IMR-90 (cell line): ENCODE results near the gene SGMS1. TPM values are rescaled to one million over a fixed set of nuclear protein-coding genes. Genes with fewer than 3 reads are reported as not detected.

ENCODE experiments used
- ATAC-seq: fragments of 200-7000 bp; cut with Tn5 transposase; 2 replicates; pipeline ENCODE4 v1.9.1; 2020; ENCODE audit warnings: low read depth, mild to moderate bottlenecking, moderate library complexity
- BruUV-seq: library from RNA; stranded (reverse); fragments of 400-500 nt; replicated peaks from 2 replicates; lab custom pipeline; 2021; lab: Mats Ljungman, UMichigan
- CTCF ChIA-PET: fragments of 300-600 bp; formaldehyde crosslinking; extraction: SDS; loops from one replicate; lab custom pipeline; 2021; ENCODE audit warnings: antibody characterized with exemption; lab: Yijun Ruan, JAX
- POLR2A ChIA-PET: fragments of 300-600 bp; sonication (Branson Sonifier 250); formaldehyde crosslinking; loops from one replicate; lab custom pipeline; 2022; ENCODE audit warnings: antibody characterized with exemption; ENCODE audit not compliant: unreplicated experiment; lab: Charles Lee
- DNase-seq: peaks from one replicate; pipeline ENCODE4 v3.0.0; 2013
- H2AFZ ChIP-seq: replicated peaks from 2 replicates; pipeline ENCODE3; 2013; ENCODE audit warnings: low read length, mild to moderate bottlenecking; ENCODE audit not compliant: poor library complexity
- H2AK5ac ChIP-seq: 2 replicates; pipeline ENCODE4 v1.6.1; 2013; ENCODE audit warnings: low read depth, low read length, inconsistent platforms
- H2AK9ac ChIP-seq: replicated peaks from 2 replicates; pipeline ENCODE3; 2013; ENCODE audit warnings: mild to moderate bottlenecking, low read depth, low read length, moderate library complexity; ENCODE audit not compliant: poor library complexity
- H2BK120ac ChIP-seq: 2 replicates; pipeline ENCODE4 v1.6.1; 2013; ENCODE audit warnings: low read depth, low read length, inconsistent platforms
- H2BK15ac ChIP-seq: 3 replicates; pipeline ENCODE4 v1.6.1; 2013; ENCODE audit warnings: low read depth, low read length, inconsistent platforms
- H2BK20ac ChIP-seq: 2 replicates; pipeline ENCODE4 v1.6.1; 2013; ENCODE audit warnings: low read depth, mild to moderate bottlenecking, inconsistent platforms, low read length, moderate library complexity
- H2BK5ac ChIP-seq: 2 replicates; pipeline ENCODE4 v1.6.1; 2013; ENCODE audit warnings: mild to moderate bottlenecking, low read depth, low read length, inconsistent platforms; ENCODE audit not compliant: poor library complexity, severe bottlenecking
- H3K14ac ChIP-seq: replicated peaks from 2 replicates; pipeline ENCODE4 v1.6.1; 2013; ENCODE audit warnings: low read depth, low read length, inconsistent platforms
- H3K18ac ChIP-seq: 2 replicates; pipeline ENCODE4 v1.6.1; 2013; ENCODE audit warnings: low read depth, low read length, control low read depth
- H3K23ac ChIP-seq: 2 replicates; pipeline ENCODE4 v1.6.1; 2013; ENCODE audit warnings: low read depth, low read length, inconsistent platforms
- H3K27ac ChIP-seq: 2 replicates; pipeline ENCODE4 v1.5.1; 2013; ENCODE audit warnings: mild to moderate bottlenecking, control low read depth, low read length; ENCODE audit not compliant: insufficient read depth
- H3K27me3 ChIP-seq: 2 replicates; pipeline ENCODE4 v1.6.1; 2013; ENCODE audit warnings: low read length; ENCODE audit not compliant: control insufficient read depth, insufficient read depth
- H3K36me3 ChIP-seq: 2 replicates; pipeline ENCODE4 v1.6.1; 2013; ENCODE audit warnings: low read length, mixed read lengths; ENCODE audit not compliant: control insufficient read depth, insufficient read depth
- H3K4ac ChIP-seq: 2 replicates; pipeline ENCODE4 v1.6.1; 2013; ENCODE audit warnings: low read depth, low read length, inconsistent platforms
- H3K4me1 ChIP-seq: 2 replicates; pipeline ENCODE4 v1.6.1; 2013; ENCODE audit warnings: low read length, mixed read lengths; ENCODE audit not compliant: control insufficient read depth, insufficient read depth
- H3K4me2 ChIP-seq: 2 replicates; pipeline ENCODE4 v1.6.1; 2013; ENCODE audit warnings: low read depth, mild to moderate bottlenecking, control low read depth, low read length, moderate library complexity
- H3K4me3 ChIP-seq: 2 replicates; pipeline ENCODE4 v1.5.1; 2013; ENCODE audit warnings: low read depth, mild to moderate bottlenecking, control low read depth, low read length, moderate library complexity; ENCODE audit not compliant: insufficient read depth
- H3K56ac ChIP-seq: 2 replicates; pipeline ENCODE4 v1.6.1; 2013; ENCODE audit warnings: low read length, inconsistent platforms; ENCODE audit not compliant: insufficient read depth; ENCODE audit errors: extremely low read depth
- H3K79me1 ChIP-seq, 2 experiments: 2 replicates each; pipeline ENCODE4 v1.6.1; 2013; ENCODE audit warnings: low read length in 2 of 2, inconsistent platforms in 1 of 2, low read depth in 1 of 2
- H3K9ac ChIP-seq: 2 replicates; pipeline ENCODE4 v1.6.1; 2013; ENCODE audit warnings: low read depth, low read length, control low read depth
- H3K9me1 ChIP-seq: 2 replicates; pipeline ENCODE4 v1.6.1; 2013; ENCODE audit warnings: low read length, inconsistent platforms; ENCODE audit not compliant: insufficient read depth
- H3K9me3 ChIP-seq: 2 replicates; pipeline ENCODE4 v1.6.1; 2013; ENCODE audit warnings: low read length; ENCODE audit not compliant: control insufficient read depth, insufficient read depth
- H4K20me1 ChIP-seq: 2 replicates; pipeline ENCODE4 v1.6.1; 2013; ENCODE audit warnings: low read length, inconsistent platforms; ENCODE audit not compliant: insufficient read depth
- H4K5ac ChIP-seq: 2 replicates; pipeline ENCODE4 v1.6.1; 2013; ENCODE audit warnings: mild to moderate bottlenecking, low read depth, low read length, control low read depth
- H4K8ac ChIP-seq, 2 experiments: 2 replicates each; pipeline ENCODE4 v1.6.1; 2013; ENCODE audit warnings: low read depth in 2 of 2, low read length in 2 of 2, control low read depth in 1 of 2, inconsistent platforms in 1 of 2
- H4K91ac ChIP-seq: 2 replicates; pipeline ENCODE4 v1.6.1; 2013; ENCODE audit warnings: low read depth, low read length, inconsistent platforms; ENCODE audit not compliant: insufficient read depth
- BHLHE40 ChIP-seq: fragments of 150-350 bp; IDR thresholded peaks from 2 replicates; pipeline ENCODE4 v1.6.1; 2016; ENCODE audit warnings: mild to moderate bottlenecking, low read depth, low read length
- CEBPB ChIP-seq: IDR thresholded peaks from 2 replicates; pipeline ENCODE4 v1.6.1; 2012; ENCODE audit warnings: low read depth, low read length, improper control_type of control experiment
- CHD1 ChIP-seq: IDR thresholded peaks from 2 replicates; pipeline ENCODE4 v1.6.1; 2012; ENCODE audit warnings: low read depth, low read length, improper control_type of control experiment
- CTCF ChIP-seq: conservative IDR thresholded peaks from 2 replicates; pipeline ENCODE4 v1.5.1; 2012; ENCODE audit warnings: mild to moderate bottlenecking, low read depth, low read length, improper control_type of control experiment
- ELK1 ChIP-seq: fragments of 150-350 bp; IDR thresholded peaks from 2 replicates; pipeline ENCODE4 v1.6.1; 2016; ENCODE audit warnings: low read depth, mild to moderate bottlenecking, low read length, moderate library complexity, borderline replicate concordance
- FOS ChIP-seq: fragments of 150-350 bp; IDR thresholded peaks from 2 replicates; pipeline ENCODE4 v1.6.1; 2016; ENCODE audit warnings: low read depth, low read length
- MAFK ChIP-seq: IDR thresholded peaks from 2 replicates; pipeline ENCODE4 v1.6.1; 2012; ENCODE audit warnings: low read depth, low read length, improper control_type of control experiment
- MAZ ChIP-seq: IDR thresholded peaks from 2 replicates; pipeline ENCODE4 v1.6.1; 2012; ENCODE audit warnings: low read depth, mild to moderate bottlenecking, low read length, improper control_type of control experiment, moderate library complexity, borderline replicate concordance
- MXI1 ChIP-seq: IDR thresholded peaks from 2 replicates; pipeline ENCODE4 v1.6.1; 2012; ENCODE audit warnings: low read depth, mild to moderate bottlenecking, low read length, moderate library complexity, borderline replicate concordance
- NFE2L2 ChIP-seq: fragments of 150-350 bp; IDR thresholded peaks from 2 replicates; pipeline ENCODE4 v1.6.1; 2016; ENCODE audit warnings: low read depth, mild to moderate bottlenecking, low read length
- POLR2A ChIP-seq: IDR thresholded peaks from 2 replicates; pipeline ENCODE4 v1.6.1; 2012; ENCODE audit warnings: mild to moderate bottlenecking, low read depth, low read length
- RAD21 ChIP-seq: IDR thresholded peaks from 2 replicates; pipeline ENCODE4 v1.6.1; 2012; ENCODE audit warnings: low read length, improper control_type of control experiment
- RCOR1 ChIP-seq: IDR thresholded peaks from 2 replicates; pipeline ENCODE4 v1.6.1; 2012; ENCODE audit warnings: mild to moderate bottlenecking, low read length, improper control_type of control experiment; ENCODE audit not compliant: insufficient replicate concordance
- RFX5 ChIP-seq: IDR thresholded peaks from 2 replicates; pipeline ENCODE4 v1.8.0; 2012; ENCODE audit warnings: low read depth, mild to moderate bottlenecking, low read length, moderate library complexity
- SMC3 ChIP-seq: fragments of 150-350 bp; IDR thresholded peaks from 2 replicates; pipeline ENCODE4 v1.6.1; 2016; ENCODE audit warnings: low read depth, mild to moderate bottlenecking, antibody characterized with exemption, low read length, moderate library complexity
- USF2 ChIP-seq: fragments of 150-350 bp; IDR thresholded peaks from 2 replicates; pipeline ENCODE4 v1.6.1; 2017; ENCODE audit warnings: mild to moderate bottlenecking, antibody characterized with exemption, low read length, low read depth
- WGBS, 2 experiments: methylation state at CpG; one replicate each; pipeline versions ENCODE4 v1.1.5 to v1.1.7; 2013; ENCODE audit warnings: missing lambda C conversion rate in 2 of 2; ENCODE audit not compliant: insufficient read length in 1 of 2; ENCODE audit errors: extremely low coverage in 2 of 2; 5-methylcytosine and 5-hydroxymethylcytosine counted together
- dilution Hi-C: fragments of 300-500 bp; cut with HindIII; formaldehyde crosslinking; loops from one replicate; pipeline ENCODE4 v1.14.3; 2018; ENCODE audit warnings: low sequenced_read_pairs; ENCODE audit not compliant: unreplicated experiment
- in situ Hi-C: fragments of 300-500 bp; cut with MboI; formaldehyde crosslinking; loops from 3 replicates; pipeline ENCODE4 v1.14.3; 2019; ENCODE audit warnings: low sequenced_read_pairs, inconsistent platforms, mixed read lengths
- intact Hi-C: fragments of 100-400 bp; cut with micrococcal nuclease; formaldehyde crosslinking; loops from 2 replicates; pipeline ENCODE4 v1.10.0; 2022
- polyA plus RNA-seq, 3 experiments: library from polyadenylated mRNA; depleted of rRNA; stranded (reverse); fragments of >200 nt; gene quantifications; 2 replicates each; pipeline ENCODE4 v1.2.3, GENCODE V29; 2012; ENCODE audit warnings: low replicate concordance in 1 of 3
- total RNA-seq: library from RNA; depleted of rRNA; stranded (reverse); fragments of >200 nt; gene quantifications from 2 replicates; pipeline ENCODE4 v1.2.3, GENCODE V29; 2012

Gene SGMS1
- total and polyA plus RNA-seq, 2 of the 4 experiments (the other 2 are of a cell fraction): 9.8 to 30.8 TPM

- Histone ChIP-seq H3K23ac (no peak overlapping the region), H2AK5ac (no peak overlapping the region), H3K4me2 (no peak overlapping the region), H4K8ac (no peak overlapping the region), H3K14ac (no peak overlapping the region), H3K27ac (no peak overlapping the region), H3K9ac (no peak overlapping the region), H2AFZ (no peak overlapping the region), H3K18ac (no peak overlapping the region), H3K79me1 (peaks cover 0 to 25% of the 10 kb centered on the region in 2 experiments; a peak in 2 of 4 replicates), H2BK120ac (no peak overlapping the region), H3K4me3 (no peak overlapping the region), H4K5ac (no peak overlapping the region), H3K4ac (no peak overlapping the region), H3K36me3 (peaks cover 3% of the 10 kb centered on the region; the same call in 1 of the 2 replicates), H2AK9ac (no peak overlapping the region), H2BK5ac (no peak overlapping the region), H3K27me3 (no peaks in the 10 kb centered on the region), H2BK20ac (no peak overlapping the region), H3K9me1 (peaks cover 7% of the 10 kb centered on the region), H3K56ac (no peak overlapping the region), H3K4me1 (peaks cover 11% of the 10 kb centered on the region), H4K20me1 (peaks cover 9% of the 10 kb centered on the region), H4K91ac (no peak overlapping the region), H3K9me3 (no peaks in the 10 kb centered on the region), H2BK15ac (no peak overlapping the region)
- POLR2A ChIA-PET: no interaction called here
- TF ChIP-seq MAZ: no peak
- TF ChIP-seq RFX5: no peak
- TF ChIP-seq USF2: no peak
- TF ChIP-seq CEBPB: no peak
- no peak for TF ChIP-seq SMC3
- TF ChIP-seq RCOR1: no peak
- TF ChIP-seq CTCF: no peak
- TF ChIP-seq ELK1: no peak
- no peak for TF ChIP-seq POLR2A
- no peak for TF ChIP-seq RAD21
- no peak for TF ChIP-seq FOS
- TF ChIP-seq MXI1: no peak
- no peak for TF ChIP-seq NFE2L2
- no peak for TF ChIP-seq MAFK
- TF ChIP-seq BHLHE40: no peak
- no peak for TF ChIP-seq CHD1
- CTCF ChIA-PET: interaction anchor here (0.6 kb wide), 1 partner anchor 14 kb away, joined by 3 read pairs; no protein-coding TSS in a partner anchor
- WGBS, 2 experiments: no CpG with 5 or more reads among the region's 1 CpG
- dilution Hi-C loops: no loop called here
- intact Hi-C loops: no loop called here
- BruUV-seq: no TSS peak
- in situ Hi-C loops: no loop called here
- DNase-seq (no peak), ATAC-seq (no peak)
These were observed 107.6 kb downstream of the SGMS1 start for GRCh38 chr10:50516171-50516570.
